Measurements from ENCODE around the gene CBX4.

GRCh38 chr17:79864147-79864546 is 24.9 kb upstream of the CBX4 start:
- TF ChIP-seq CTCF (IDR thresholded peaks at IDR 0.05), result no peak
- no peak for TF ChIP-seq POLR2A (IDR thresholded peaks at IDR 0.05)

All from thyroid gland (tissue), 4 donors.